Dendritic cell treated with granulocyte-macrophage colony-stimulating factor and Interleukin-4, amounts not matched to agents 40 ng/mL and 50 ng/mL, for 4 days (primary cell): Measurements from ENCODE around the gene PTPN9.

ENCODE experiments used
- H3K27ac Mint-ChIP-seq: one replicate; pipeline ENCODE4 v1.8.0; 2022; ENCODE audit warnings: mild to moderate bottlenecking, mixed read lengths
- H3K27me3 Mint-ChIP-seq: one replicate; pipeline ENCODE4 v1.8.0; 2022; ENCODE audit warnings: mild to moderate bottlenecking, mixed read lengths
- H3K36me3 Mint-ChIP-seq: one replicate; pipeline ENCODE4 v1.8.0; 2022; ENCODE audit warnings: low read depth, mixed read lengths
- H3K4me1 Mint-ChIP-seq: one replicate; pipeline ENCODE4 v1.8.0; 2022; ENCODE audit warnings: low read depth, mixed read lengths
- H3K4me3 Mint-ChIP-seq: one replicate; pipeline ENCODE4 v1.8.0; 2022; ENCODE audit warnings: mild to moderate bottlenecking, moderate library complexity, mixed read lengths
- H3K9me3 Mint-ChIP-seq: one replicate; pipeline ENCODE4 v1.8.0; 2022; ENCODE audit warnings: mixed read lengths
- intact Hi-C: fragments of 100-400 bp; cut with micrococcal nuclease; formaldehyde crosslinking; loops from one replicate; pipeline ENCODE4 v1.15.0; 2022

Gene PTPN9

GRCh38 chr15:75578948-75579920 is at the start of gene PTPN9:
Gene PTPN9, minus strand, starts transcription at chr15:75579315. Its CDS starts 539 bp downstream, at chr15:75578776.
- Mint-ChIP-seq H3K4me3 (peak within 1 kb of the TSS; percentile 92), H3K9me3 (no peaks in the 10 kb centered on the region), H3K36me3 (peaks cover 16% of the 10 kb centered on the region), H3K27ac (peak within 1 kb of the TSS; percentile 95), H3K4me1 (peaks cover 20% of the 10 kb centered on the region), H3K27me3 (no peaks in the 10 kb centered on the region)
- intact Hi-C loops: loop anchor here (5.0 kb wide), 4 partner anchors 47 to 127 kb away; partner anchors contain the start of genes SIN3A, SNUPN and SNX33

- peak within 1 kb of the TSS; percentile 99 for H3K4me3 Mint-ChIP-seq
- H3K9me3 Mint-ChIP-seq: no peaks in the 10 kb centered on the region
- intact Hi-C loops: loop anchor here (2.0 to 5.0 kb wide), 3 partner anchors 13 to 173 kb away; partner anchors contain the start of genes PTPN9 and SIN3A
- H3K27ac Mint-ChIP-seq: peak within 1 kb of the TSS; percentile 100
- H3K36me3 Mint-ChIP-seq: peaks cover 6% of the 10 kb centered on the region
- peaks cover 33% of the 10 kb centered on the region for H3K4me1 Mint-ChIP-seq
- no peaks in the 10 kb centered on the region for H3K27me3 Mint-ChIP-seq
These were observed 46.6 kb upstream of the PTPN9 start, which contains the start of gene SNUPN for GRCh38 chr15:75625542-75626347. Gene SNUPN, minus strand, starts transcription at chr15:75625725. Its CDS starts 4,674 bp downstream, at chr15:75621051.

- peaks cover 24% of the 10 kb centered on the region for H3K36me3 Mint-ChIP-seq
- no peaks in the 10 kb centered on the region for H3K27me3 Mint-ChIP-seq
- H3K27ac Mint-ChIP-seq: peak overlapping the region; percentile 81
- peaks cover 40% of the 10 kb centered on the region for H3K4me1 Mint-ChIP-seq
- no peak overlapping the region for H3K4me3 Mint-ChIP-seq
- H3K9me3 Mint-ChIP-seq: no peaks in the 10 kb centered on the region
- intact Hi-C loops: no loop called here
These were observed 43.4 kb upstream of the PTPN9 start for GRCh38 chr15:75622505-75622904.

- Mint-ChIP-seq H3K9me3 (no peaks in the 10 kb centered on the region), H3K36me3 (peaks cover 39% of the 10 kb centered on the region), H3K27me3 (no peaks in the 10 kb centered on the region), H3K4me1 (peaks cover 30% of the 10 kb centered on the region), H3K27ac (peak overlapping the region; percentile 81), H3K4me3 (peak overlapping the region; percentile 42)
- intact Hi-C loops: no loop called here
These were observed 41.8 kb upstream of the PTPN9 start for GRCh38 chr15:75620841-75621391.

- Mint-ChIP-seq H3K4me3 (peak overlapping the region; percentile 26), H3K9me3 (no peaks in the 10 kb centered on the region), H3K36me3 (peaks cover 44% of the 10 kb centered on the region), H3K27ac (peak overlapping the region; percentile 81), H3K27me3 (no peaks in the 10 kb centered on the region), H3K4me1 (peaks cover 27% of the 10 kb centered on the region)
- intact Hi-C loops: no loop called here
These were observed 41.1 kb upstream of the PTPN9 start for GRCh38 chr15:75620058-75620820.

GRCh38 chr15:75616766-75617165 is 37.7 kb upstream of the PTPN9 start:
- Mint-ChIP-seq H3K36me3 (peaks cover 74% of the 10 kb centered on the region), H3K4me1 (peaks cover 25% of the 10 kb centered on the region), H3K9me3 (no peaks in the 10 kb centered on the region), H3K27ac (no peak overlapping the region), H3K27me3 (no peaks in the 10 kb centered on the region), H3K4me3 (no peak overlapping the region)
- intact Hi-C loops: no loop called here

- no peaks in the 10 kb centered on the region for H3K4me1 Mint-ChIP-seq
- H3K4me3 Mint-ChIP-seq: no peak overlapping the region
- H3K27me3 Mint-ChIP-seq: no peaks in the 10 kb centered on the region
- H3K36me3 Mint-ChIP-seq: peaks cover 95% of the 10 kb centered on the region
- H3K9me3 Mint-ChIP-seq: no peaks in the 10 kb centered on the region
- peak overlapping the region; percentile 21 for H3K27ac Mint-ChIP-seq
- intact Hi-C loops: no loop called here
These were observed 27.9 kb upstream of the PTPN9 start for GRCh38 chr15:75606711-75607699.

- Mint-ChIP-seq H3K4me1 (no peaks in the 10 kb centered on the region), H3K9me3 (no peaks in the 10 kb centered on the region), H3K27me3 (no peaks in the 10 kb centered on the region), H3K27ac (no peak overlapping the region), H3K4me3 (no peak overlapping the region), H3K36me3 (peaks cover 95% of the 10 kb centered on the region)
- intact Hi-C loops: no loop called here
These were observed 26.9 kb upstream of the PTPN9 start for GRCh38 chr15:75606026-75606425.

- peaks cover 90% of the 10 kb centered on the region for H3K36me3 Mint-ChIP-seq
These were observed 20.3 kb upstream of the PTPN9 start for GRCh38 chr15:75599401-75599800.

GRCh38 chr15:75598361-75598760 is 19.2 kb upstream of the PTPN9 start:
- Mint-ChIP-seq H3K27me3 (no peaks in the 10 kb centered on the region), H3K4me1 (peaks cover 20% of the 10 kb centered on the region), H3K4me3 (no peak overlapping the region), H3K36me3 (peaks cover 91% of the 10 kb centered on the region), H3K27ac (peak overlapping the region; percentile 63), H3K9me3 (no peaks in the 10 kb centered on the region)
- intact Hi-C loops: no loop called here

More at GRCh38 chr15:75599401-75599800, 20.3 kb upstream of the PTPN9 start:
- H3K9me3 Mint-ChIP-seq: no peaks in the 10 kb centered on the region
- no peak overlapping the region for H3K27ac Mint-ChIP-seq
- H3K27me3 Mint-ChIP-seq: no peaks in the 10 kb centered on the region
- peaks cover 20% of the 10 kb centered on the region for H3K4me1 Mint-ChIP-seq
- intact Hi-C loops: no loop called here
- no peak overlapping the region for H3K4me3 Mint-ChIP-seq

- H3K36me3 Mint-ChIP-seq: peaks cover 92% of the 10 kb centered on the region
- intact Hi-C loops: no loop called here
- no peak overlapping the region for H3K4me3 Mint-ChIP-seq
- H3K9me3 Mint-ChIP-seq: no peaks in the 10 kb centered on the region
- H3K4me1 Mint-ChIP-seq: peaks cover 20% of the 10 kb centered on the region
- H3K27ac Mint-ChIP-seq: peak overlapping the region; percentile 63
- H3K27me3 Mint-ChIP-seq: no peaks in the 10 kb centered on the region
These were observed 18.7 kb upstream of the PTPN9 start for GRCh38 chr15:75597667-75598341.
